Fibroblast of pulmonary artery (primary cell): Measurements from ENCODE around the gene MYT1.

Experiments
- DNase-seq: peaks from one replicate; pipeline ENCODE4 v3.0.0-alpha.2; 2010; ENCODE audit warnings: low read depth
- H3K4me3 ChIP-seq: replicated peaks from 2 replicates; pipeline ENCODE4 v1.5.1; 2011; ENCODE audit warnings: low read depth, mild to moderate bottlenecking, control low read depth, low read length, moderate library complexity
- CTCF ChIP-seq: IDR thresholded peaks from 2 replicates; pipeline ENCODE4 v1.5.1; 2011; ENCODE audit warnings: mild to moderate bottlenecking, control low read depth, low read length, inconsistent platforms; ENCODE audit errors: missing control alignments

MYT1 gene

GRCh38 chr20:64166721-64167615 is 2.7 kb downstream of the MYT1 start:
- no peak for DNase-seq
- TF ChIP-seq CTCF = no peak
- H3K4me3 ChIP-seq = no peak overlapping the region

- TF ChIP-seq CTCF = no peak
- no peak for DNase-seq
Observed at GRCh38 chr20:64167676-64168075, 3.4 kb downstream of the MYT1 start.

GRCh38 chr20:64168381-64169090 is 4.3 kb downstream of the MYT1 start:
- no peak for TF ChIP-seq CTCF
- H3K4me3 ChIP-seq = no peak overlapping the region
- no peak for DNase-seq

More at GRCh38 chr20:64167676-64168075, 3.4 kb downstream of the MYT1 start:
- H3K4me3 ChIP-seq = no peak overlapping the region

GRCh38 chr20:64169091-64169560 is 4.9 kb downstream of the MYT1 start:
- no peak for TF ChIP-seq CTCF
- DNase-seq = no peak
- no peak overlapping the region for H3K4me3 ChIP-seq

- no peak overlapping the region for H3K4me3 ChIP-seq
- TF ChIP-seq CTCF = no peak
- DNase-seq = no peak
Observed at GRCh38 chr20:64171211-64171610, 7.0 kb downstream of the MYT1 start.

- no peak for DNase-seq
- TF ChIP-seq CTCF = no peak
- no peak overlapping the region for H3K4me3 ChIP-seq
Observed at GRCh38 chr20:64173116-64173515, 8.9 kb downstream of the MYT1 start.
